NOMO-1 treated with dmso at 0.1 percent for 144 hours (cell line): Measurements from ENCODE around the gene KLHL2.

ENCODE experiments used
- DNase-seq: peaks from one replicate; lab custom pipeline; 2025; ENCODE audit not compliant: unreplicated experiment; lab: John Stamatoyannopoulos, UW

Gene KLHL2

DNA sequence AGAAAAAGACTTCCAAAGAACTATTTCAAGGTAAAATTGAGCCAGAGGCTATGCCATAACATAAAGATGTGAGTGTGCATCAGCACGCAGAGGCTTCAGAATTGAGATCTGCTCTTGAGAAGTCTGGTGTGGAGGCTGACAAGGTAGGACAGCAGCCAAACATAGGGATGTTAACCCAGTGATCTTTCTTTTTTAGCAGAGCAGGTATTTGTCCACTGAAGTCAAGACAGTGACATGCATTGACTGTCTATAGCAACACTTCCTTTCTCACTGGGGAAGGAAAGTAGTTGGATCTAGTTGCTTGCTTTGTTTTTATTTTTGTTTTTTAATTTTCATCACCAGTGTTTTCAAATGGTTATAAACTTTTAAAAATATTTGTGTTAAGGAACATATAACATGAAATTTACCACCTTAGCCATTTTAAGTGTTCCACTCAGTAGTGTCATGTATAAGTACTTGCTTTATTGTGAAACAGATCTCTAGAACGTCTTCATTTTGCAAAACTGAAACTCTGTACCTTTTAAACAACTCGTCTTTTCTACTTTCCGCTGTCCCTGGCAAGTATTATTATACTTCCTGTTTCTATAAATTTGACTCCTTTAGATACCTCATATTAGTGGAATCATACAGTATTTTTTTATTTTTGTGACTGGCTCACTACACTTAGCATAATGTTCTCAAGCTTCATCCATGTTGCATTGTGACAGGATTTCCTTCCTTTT lies 79.4 kb downstream of the KLHL2 start:
- peak; percentile 6 for DNase-seq

DNA sequence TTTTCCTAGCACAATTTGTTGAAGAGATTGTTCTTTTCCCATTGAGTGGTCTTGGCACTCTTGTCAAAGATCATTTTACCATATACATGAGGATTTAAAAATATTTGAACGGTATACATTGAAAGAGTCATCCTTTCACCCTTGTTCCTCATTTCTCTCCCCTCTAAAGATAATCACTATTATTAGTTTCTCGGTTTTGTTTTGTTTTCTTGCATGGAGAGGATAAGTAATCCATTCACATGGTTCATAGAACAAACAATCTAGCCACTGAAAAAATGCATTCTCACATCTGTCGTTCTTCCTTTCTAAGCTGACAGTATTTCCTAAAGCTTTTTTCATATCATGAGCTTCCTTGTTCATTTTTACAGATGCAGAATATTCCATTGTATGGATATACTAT lies 80.9 kb downstream of the KLHL2 start:
- no peak for DNase-seq

DNA sequence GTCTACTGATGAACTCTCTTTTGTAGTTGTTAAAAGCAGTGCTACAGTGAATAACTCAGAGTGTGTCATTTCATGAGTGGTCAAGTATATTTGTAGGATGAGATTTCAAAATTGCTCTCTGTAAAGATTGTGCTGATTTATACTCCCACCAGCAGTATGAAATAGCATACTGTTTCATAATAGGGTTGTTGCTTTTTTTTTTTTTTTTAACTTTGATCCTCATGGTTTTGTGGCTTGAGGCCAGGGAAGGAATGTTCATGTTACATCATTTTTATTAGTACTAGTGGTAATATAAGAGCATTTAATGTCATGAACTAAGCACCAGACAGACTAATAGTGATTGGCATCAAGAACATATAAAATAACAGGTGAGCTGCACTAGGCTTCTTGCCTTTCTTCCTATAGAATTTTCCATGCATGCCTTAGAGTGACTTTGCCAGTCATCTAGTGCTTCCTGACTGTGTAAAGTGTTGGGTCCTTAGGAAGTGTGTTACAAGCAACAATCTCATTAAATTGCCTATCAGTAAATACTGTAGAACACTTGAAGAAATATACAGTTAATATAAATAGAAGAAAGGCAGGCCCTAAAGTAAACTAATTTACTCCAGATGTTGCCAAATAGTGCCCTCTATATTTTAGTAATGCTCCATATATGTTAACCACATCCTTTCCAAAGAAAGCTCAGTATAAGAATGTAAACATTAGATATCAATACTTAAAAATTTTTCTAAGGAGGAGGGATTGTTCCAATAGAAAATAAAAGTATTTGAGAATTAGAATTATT lies 81.5 kb downstream of the KLHL2 start:
- DNase-seq, result no peak

DNA sequence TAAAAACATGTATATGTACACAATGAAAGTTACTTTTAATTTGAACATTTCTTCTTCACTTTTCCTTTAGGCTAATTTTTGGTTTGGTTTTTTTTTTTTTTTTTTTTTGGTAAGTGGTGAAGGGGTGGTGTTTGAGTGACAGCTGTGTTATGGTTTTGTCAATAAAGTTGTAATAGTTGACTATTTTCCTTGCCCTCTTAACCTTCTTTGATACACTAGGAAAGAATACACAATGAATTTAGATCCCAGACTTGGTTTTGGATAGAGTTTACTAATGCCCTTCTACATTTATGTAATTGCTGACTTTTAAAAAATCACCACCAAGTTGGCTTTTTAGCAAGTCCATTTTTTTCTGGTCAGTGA lies 82.0 kb downstream of the KLHL2 start:
- no peak for DNase-seq

DNA sequence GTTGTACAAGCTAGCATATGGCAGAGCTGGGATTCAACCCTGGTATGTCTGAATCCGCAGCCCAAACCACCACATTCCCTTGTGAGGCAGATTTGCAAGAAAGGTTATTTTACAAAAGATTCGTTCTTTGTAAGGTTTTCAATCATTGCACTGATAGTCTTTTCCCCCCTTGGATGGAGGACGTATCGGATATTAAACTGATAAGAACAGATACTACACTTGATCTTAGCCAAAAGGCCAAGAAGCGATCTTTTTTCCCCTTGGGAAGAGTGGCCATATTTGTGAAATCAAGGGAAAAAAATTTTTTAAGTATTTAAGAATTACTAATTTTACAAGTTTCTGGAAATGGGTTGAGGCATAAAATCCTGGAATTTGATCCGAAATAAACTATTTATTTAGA lies 85.7 kb downstream of the KLHL2 start:
- no peak for DNase-seq

DNA sequence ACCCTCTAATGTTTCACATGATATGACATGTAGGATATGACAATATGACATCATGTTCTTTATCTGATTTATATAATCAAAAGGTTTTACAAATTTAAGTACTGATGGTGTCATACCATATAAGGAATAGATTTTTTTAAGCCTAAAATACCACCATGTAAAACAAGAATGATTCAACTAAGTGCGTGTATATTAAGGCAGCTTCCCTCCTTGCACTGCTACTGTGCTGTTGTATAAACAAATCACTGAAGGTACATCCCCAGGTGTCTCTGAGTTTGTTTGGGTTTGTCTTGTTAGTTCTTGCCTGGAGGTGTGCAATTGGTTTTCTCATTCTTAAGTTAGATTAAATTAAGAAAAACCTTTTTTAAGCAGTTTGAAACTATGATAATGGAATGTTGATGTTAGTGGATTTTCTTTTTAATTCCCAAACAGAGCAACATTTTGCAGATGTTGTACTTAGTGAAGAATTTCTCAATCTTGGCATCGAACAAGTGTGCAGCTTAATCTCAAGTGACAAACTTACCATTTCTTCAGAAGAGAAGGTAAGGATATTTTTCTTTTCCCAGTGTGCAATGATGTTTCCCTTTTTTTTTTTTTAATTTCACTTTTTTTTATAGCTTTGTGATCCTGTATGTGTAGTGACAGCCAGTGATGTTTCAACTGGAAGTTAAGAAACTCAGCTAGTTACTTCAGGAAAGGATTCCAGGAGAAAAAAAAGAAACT lies 86.7 kb downstream of the KLHL2 start:
- DNase-seq, result no peak

DNA sequence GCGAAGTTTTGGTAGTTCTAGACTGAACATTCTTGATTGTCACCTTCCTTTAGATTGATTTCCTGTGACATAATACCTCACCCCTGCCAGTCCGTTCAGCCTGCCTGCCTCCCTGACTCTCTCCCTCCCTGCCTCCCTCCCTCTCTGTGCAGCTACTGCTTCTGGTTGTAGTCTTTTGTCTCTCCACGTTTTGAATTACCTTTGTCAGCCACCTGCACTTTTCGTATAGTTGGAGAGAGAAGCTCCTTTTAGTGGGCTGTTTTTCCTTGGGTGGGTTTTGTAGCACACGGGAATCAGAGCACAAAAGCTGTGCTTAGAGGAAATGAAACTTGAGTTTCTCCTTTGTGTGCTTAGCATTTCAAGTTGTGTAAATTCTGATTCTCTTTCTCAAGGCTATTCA lies 87.5 kb downstream of the KLHL2 start:
- DNase-seq, result peak; percentile 36

DNA sequence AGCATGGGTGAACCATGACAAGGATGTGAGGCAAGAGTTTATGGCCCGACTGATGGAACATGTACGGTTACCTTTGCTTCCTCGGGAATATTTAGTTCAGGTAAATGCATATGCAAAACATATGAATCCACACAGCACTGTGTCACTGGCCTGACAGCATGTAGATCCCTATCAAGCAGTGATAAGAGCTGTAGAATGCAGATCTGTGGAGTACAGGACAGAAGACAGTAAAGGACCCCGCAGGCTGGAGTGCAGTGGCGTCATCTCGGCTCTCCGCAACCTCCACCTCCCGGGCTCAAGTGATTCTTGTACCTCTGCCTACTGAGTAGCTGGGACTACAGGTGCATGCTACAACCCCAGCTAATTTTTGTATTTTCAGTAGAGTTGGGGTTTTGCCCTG lies 90.3 kb downstream of the KLHL2 start:
- no peak for DNase-seq

DNA sequence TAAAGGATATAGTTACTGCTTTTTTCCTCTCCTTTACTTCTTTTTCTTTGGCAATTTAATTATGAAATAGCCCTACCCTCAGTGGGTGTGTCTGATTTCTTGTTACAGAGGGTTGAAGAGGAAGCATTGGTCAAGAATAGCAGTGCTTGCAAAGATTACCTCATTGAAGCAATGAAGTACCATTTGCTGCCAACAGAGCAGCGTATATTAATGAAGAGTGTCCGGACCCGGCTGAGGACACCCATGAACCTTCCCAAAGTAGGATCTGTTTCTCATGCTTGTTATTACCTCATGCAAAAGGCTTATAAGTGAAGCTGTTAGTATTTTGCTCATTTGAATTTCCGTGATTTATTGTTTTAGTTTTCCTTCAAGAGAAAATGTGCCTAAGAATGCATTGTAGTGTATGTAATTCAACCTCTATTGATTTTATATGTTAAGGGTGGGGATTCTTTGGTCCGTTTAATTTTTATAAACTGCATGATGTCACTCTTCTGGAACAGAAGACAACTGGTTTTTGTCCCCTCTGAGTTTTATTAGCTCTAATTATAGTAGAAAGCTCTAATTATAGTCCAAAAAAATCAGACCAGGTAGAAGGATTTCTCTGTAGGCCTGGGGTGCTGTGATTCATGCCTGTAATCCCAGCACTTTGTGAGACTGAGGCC lies 92.2 kb downstream of the KLHL2 start:
- DNase-seq, result peak; percentile 15

DNA sequence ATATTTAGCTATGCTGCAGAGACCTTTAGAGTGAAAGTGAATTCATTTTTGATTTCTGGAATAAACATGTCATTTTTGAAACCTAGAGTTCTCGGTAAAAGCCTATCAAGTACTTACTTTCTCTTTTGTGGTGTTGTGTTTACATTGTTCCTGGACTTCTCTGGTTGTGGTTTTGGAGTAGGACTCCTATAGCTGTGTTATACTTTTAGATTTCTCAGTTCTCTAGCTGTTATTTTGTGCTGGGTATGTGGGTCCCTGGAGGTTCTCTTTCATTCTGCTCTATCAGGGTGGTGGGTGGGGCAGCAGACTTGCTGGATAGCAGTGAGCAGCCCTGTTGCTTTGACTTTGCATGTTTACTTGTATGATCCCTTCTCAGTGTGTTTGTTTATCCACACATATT lies 94.5 kb downstream of the KLHL2 start:
- DNase-seq, result no peak

DNA sequence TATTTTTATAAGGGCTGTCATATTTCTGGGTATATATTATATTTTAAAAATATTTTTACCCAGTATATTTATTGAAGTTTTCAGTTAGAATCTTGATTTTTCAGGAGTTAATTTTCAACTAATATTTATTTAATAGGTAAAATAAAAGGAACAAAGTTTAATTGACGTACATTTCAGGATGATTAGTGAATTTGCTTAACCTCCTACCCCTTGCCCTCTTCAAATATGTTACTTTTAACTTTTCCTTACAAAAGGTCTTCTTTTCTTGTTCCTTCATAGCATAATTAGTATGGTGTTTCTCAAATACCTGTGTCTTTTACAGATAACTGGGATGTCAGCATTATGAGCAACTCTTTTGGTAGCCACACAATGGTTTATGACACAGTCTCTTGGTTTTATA lies 95.3 kb downstream of the KLHL2 start:
- no peak for DNase-seq

DNA sequence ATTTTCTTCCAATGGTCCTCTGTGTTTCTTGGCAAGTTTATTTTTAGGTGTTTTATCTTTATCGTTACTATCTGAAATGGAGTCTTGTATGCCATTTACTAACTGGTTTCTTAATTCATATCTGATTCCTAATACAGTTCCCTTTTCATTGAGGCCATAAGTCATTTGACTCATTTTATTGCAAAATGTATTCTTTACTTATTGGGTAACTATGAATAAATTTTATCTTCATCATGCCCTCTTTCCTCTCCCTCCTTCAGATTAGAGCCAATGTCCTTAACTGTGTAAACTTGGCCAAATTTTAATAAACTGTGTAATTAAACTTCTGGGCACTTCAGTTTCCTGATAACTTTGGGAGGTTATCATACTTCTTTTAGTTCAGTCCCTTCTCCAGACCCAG lies 100.8 kb downstream of the KLHL2 start:
- DNase-seq, result peak; percentile 19

DNA sequence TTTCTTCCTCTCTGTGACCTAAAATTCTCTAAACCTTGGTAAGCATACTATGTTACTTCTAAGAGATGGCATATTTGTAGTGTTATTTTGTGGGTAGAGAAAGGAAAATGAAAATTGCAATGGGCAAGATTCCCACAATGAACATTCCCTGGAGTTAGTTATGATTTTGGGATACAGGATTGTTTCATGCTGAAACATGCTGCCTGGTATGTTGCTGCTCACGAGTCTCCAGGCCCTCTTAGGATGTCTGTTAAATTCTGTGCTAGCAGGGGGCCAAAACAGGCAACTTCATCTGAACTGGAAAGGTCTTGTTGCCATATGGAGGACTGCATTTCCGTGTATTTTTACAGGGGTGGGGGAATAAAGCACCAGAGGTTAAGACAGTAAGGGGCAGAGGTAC lies 101.2 kb downstream of the KLHL2 start:
- DNase-seq, result no peak

DNA sequence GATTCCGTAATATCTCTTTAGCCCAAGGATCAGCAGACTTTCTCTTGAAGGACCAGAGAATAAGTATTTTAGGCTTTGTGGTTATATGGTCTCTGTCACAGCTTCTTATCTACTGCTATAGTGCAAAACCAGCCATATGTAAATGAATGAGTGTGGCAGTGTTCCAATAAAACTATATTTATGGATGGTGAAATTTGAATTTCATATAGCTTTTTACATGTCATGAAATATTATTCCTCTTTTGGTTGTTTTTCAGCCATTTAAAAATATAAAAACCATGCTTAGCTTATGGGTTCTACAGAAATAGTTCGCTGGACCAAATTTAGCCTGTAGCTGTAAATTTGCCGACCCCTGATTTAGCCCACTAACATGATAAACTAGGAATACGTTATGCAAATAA lies 102.1 kb downstream of the KLHL2 start:
- no peak for DNase-seq

DNA sequence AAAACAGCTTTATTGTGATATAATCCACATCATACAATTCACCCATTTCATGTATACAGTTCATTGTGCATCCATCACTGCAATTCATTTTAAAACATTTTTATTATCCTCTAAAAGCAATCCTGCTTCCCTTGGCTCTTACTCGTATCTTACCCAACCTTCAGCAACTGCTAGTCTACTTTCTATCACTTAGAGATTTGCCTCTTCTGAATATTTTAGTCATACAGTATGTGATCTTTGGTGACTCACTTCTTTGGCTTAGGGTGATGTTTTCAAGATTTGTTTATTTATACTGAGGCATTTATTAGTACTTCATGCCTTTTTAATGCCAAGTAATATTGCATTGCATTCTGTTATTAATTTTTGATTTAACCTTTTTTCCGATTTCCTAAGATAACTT lies 105.1 kb downstream of the KLHL2 start:
- DNase-seq, result no peak

DNA sequence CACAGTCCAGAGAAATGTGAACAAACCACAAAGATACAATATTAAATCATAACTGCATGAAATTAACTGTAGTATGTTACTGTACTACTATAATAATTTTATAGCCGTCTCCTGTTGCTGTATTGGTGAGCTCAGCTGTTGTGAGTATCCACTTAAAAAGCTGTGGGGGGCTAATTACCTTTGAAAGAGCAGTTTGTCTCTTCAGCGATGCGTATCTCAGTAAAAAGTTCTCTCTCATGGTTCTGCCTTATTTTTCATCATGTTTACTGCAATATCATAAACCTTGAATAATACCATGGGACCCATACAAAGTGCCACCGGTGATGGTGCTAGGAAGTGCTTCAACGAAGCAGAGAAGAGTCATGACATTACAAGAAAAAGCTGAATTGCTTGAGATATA lies 111.7 kb downstream of the KLHL2 start:
- DNase-seq, result no peak

DNA sequence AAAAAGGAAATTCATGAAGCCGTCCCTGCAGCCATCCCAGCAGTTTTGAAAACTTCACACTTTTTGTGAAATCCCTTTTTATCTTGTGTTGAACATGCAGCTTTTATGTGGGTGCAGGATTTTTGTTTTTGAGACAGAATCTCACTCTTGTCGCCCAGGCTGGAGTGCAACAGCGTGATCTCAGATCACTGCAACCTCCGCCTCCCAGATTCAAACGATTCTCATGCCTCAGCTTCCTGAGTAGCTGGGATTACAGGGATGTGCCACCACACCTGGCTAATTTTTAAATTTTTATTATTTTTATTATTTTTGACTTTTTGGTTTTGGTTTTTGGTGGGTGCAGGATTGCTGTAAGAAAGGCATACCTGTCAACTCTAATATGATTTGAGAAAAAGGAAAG lies 112.1 kb downstream of the KLHL2 start:
- DNase-seq, result no peak

DNA sequence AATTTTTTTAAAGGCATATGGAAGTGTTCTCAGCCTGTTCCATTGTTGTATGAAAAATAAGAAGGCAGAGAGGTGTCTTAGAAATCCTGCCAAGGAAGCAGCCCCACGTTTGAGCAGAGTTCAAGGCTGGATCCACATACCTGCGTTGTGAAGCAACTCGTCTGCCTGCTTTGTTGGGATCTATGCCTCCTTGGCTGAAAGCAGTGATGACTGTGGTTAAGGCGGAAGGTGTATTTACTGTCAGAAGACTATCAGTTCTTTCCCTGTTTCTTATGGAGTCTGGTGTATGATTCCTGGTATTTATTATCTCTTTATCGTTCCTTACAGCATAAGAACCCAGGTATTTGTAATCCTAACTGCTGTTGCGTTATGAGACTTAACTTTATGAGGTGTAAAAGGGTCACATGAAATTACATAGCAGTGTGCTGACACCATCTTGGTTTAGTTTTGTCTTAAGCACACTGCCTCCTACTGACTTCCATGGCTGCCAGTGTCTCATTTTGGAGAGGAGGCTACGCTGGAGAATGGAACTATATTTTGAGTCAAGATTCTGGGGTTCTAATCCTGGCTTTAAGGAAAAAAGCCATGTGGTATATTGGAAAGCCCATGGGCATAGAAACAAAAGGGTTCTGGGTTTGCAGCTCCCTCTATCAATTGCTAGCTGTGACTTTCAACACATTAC lies 117.0 kb downstream of the KLHL2 start:
- no peak for DNase-seq

DNA sequence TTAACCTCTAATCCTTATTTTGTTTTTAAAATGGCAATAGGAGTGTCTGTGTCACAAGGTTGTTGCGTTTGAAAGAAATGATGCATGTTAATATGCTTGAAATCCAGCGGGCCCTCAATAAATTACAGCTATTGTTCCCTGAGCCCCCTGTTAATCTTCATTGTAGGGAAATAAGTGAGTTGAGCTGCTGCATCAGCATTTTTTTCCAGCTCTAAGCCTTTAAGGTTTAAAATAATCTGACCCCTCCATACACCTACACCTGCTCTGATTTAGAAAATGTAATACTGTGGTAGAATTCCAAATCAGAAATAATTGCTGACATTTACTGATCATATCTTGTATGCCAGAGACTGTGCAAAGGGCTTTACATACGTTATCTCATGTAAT lies 117.5 kb downstream of the KLHL2 start:
- no peak for DNase-seq

DNA sequence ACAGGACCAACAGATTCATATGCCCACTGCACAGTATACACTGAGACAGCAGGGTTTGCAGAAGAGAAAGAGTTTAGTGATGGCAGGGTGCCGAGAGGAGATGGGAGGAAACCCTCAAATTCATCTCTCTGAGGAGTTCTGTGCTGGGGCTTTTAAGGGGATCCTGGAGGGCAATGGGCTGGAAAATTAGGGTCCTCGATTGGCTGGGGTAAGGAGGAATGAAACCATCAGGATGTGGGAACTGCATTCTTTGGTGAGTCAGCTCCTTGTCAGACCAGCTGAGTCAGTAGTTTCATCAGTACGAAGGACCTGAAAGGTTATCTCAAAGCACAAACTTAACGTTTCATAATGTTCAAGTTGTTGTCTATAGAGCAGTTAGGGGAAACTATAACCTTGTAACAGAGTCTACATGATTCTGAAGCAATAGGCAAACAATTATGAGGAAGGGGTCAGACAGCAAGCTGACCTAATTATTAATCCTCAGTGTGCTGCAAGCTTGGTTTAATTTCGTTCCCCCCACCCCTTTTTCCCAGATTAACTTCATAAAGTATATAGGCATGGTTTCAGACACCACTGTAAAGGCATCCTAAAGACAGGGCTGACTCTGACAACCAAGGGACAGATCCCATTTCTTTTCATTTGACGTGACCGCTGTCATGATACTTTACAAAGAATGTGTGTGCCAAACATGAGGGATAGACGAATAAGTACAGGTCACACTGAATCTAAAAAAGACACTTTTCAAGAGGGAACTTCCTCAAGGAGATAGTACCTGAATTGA lies 118.6 kb downstream of the KLHL2 start:
- DNase-seq, result no peak
